HG03558 (cell line): ENCODE data around the gene SLX9.
"Not testable (repeated sequence)": the region's sequence is repeated elsewhere in the genome, so short reads cannot be mapped to it uniquely, and the experiment has no call there.

Source experiments
- ATAC-seq: cut with Tn5 transposase; IDR thresholded peaks from one replicate; pipeline ENCODE4 v1.9.1; 2021; ENCODE audit warnings: moderate number of reproducible peaks; ENCODE audit not compliant: unreplicated experiment; ENCODE audit errors: extremely low read depth

SLX9 gene

GRCh38 chr21:44971672-44971995, 31.8 kb downstream of the SLX9 start:
- no peak for ATAC-seq

GRCh38 chr21:44972301-44972814, 32.5 kb downstream of the SLX9 start:
- no peak for ATAC-seq

DNA sequence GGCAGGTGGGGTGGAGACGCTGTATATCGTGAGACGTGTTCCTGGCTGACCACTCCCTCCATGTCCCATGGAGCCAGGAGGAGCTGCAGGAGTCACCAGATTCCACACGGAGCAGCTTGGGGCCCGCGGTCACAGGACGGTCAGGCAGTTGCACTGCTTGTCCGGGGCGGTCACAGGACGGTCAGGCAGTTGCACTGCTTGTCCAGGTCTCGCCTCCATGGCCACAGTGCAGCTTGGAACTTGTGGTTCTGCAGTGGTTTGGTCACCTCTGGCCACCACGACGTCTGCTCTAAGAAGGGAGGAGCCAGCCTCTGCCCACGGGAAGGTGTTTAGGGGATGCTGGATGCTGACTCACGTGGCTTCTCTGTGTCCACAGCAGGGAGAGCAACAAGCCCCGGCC, 33.0 kb downstream of the SLX9 start:
- no peak for ATAC-seq

- no peak for ATAC-seq
Measured at GRCh38 chr21:44973598-44973997, 33.8 kb downstream of the SLX9 start.

DNA sequence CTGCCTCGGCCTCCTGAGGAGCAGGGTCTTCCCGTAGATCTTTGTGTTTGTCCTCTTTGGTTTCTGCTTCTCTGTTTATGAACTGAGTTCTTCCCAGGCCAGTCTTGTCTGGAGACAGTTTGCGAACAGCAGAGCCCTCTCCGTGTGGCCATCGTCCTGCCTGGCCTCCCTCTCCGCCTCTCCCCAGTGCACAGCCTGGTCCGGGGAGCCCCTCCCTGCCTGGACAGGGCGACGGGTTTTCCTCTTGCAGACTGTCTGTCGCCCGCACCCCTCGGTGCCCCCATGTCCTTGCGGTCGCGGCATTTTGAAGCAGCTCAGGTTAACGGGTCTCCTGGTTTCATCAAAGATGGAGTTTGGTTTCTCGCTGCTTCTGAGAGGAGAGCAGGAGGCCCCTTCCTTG, 34.8 kb downstream of the SLX9 start:
- ATAC-seq = no peak

GRCh38 chr21:44975720-44976555, 36.1 kb downstream of the SLX9 start:
- no peak for ATAC-seq

GRCh38 chr21:44976556-44977393, 36.9 kb downstream of the SLX9 start:
- not testable (repeated sequence) for ATAC-seq

DNA sequence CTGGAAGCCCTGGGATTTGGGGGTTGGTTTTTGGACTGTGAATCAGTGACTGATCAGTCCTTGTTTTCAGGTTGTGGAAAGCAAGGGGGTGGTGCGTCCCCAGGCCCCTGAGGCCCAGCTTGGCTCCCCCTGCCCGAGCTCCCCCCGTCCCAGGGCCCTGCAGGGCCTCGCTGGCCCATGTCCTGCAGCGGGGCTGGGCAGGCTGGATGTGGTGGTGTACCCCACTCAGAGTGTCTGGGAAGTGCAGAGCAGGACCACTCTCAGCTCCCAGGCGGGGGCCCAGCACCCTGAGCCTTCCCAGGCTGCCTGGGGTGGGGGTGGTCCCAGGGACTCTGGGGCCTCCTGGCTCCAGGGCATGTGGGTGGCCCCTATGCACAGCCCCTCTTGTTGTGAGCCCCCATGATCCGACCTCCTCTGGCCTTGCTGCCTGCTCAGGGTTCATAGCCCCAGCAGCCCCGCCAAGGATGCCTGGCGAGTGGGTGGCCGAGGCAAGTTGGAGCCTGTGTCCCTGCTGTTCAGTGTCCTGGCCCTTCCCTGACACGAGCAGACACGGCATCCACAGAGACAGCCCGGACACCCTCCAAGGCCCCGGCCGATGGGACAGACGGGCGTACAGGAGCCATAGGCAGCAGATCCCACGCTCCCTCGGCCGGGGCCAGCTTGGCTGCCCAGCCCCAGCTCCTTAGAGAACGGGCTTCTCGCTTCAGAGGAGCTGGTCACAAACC, 37.9 kb downstream of the SLX9 start:
- no peak for ATAC-seq

DNA sequence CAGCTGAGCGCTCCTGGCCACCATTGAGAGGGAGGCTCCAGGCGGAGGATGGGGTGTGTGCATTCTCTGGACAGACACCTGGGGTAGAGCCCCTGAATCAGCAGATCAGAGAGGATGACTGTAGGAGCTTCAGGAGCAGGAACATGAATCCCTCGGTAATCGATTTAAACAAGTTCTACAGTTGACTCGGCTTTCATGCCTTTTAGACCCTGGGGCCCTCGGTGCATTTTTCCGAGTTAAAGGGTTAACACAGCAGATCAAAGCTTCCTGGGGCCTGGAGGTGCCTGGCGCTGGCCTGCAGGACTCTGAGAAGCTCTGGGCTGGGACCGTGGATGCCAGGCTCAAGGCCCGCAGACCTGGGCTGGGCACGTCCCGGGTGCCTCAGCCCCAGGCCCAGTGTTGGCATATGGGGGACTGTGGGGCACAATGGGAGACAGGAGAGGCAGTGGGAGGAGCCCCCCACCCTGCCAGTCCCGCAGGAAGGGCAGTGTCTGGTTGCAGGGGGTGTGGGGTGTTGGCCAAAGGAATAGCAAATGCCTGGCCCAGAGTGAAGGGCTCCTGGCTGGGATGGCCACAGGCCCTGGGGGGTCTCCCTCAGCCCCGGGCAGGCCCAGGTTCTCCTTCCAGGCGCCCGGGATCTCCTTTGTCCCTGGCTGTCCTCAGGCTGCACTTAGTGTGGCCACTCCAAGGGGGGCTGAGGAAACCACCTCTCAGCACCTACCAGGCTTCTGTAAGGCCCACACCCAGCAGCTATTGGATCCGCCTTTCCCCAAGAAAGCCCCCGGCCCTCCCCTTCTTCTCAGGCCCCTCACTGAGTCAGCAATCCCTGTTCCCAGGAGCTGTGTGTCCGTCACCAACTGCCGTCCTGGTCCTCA, 40.1 kb downstream of the SLX9 start:
- ATAC-seq = no peak

DNA sequence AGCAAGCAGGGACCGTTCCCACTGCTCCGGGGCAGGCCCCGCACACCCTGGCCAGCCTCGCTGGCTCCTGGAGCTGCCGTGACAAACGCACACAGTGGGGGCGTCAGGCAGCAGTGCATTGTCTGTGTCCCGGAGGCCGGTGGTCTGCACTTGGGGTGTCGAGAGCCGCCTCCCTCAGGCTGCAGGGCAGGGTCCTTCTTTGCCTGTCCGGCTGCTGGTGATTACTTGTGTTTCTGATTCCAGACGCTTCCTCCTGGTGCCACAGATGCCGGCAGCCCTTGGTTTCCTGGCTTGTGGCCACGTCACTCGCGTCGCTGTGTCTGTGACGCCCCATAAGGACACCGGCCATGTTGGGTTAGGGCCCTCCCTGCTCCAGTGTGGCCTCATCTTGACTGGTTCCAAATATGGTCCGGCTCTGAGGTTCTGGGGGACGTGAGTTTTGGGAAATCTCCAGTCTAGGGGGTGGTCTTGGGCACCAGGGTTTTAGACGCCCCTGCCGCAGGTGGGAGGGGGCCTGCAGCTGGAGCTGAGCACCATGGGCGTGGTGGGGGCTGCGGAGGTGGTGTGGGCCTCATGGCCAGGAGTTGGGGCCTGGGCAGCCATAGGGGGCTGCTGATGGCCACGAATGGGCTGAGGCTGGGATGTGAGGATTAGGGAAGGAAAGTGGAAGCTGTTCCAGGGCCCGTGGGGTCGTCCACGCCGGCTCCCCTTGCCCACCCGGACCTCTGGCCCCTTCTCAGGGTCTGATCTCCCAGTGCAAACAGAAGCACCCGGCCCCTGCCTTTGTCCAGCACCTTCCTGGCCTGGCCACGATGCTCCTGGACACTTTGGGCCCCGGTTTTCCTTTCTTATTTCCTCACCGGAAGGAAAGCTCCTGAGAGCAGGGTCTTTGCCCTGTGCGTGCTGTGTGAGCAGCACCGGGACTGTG, 41.0 kb downstream of the SLX9 start:
- no peak for ATAC-seq

- no peak for ATAC-seq
Measured at GRCh38 chr21:44982558-44983250, 42.9 kb downstream of the SLX9 start.

DNA sequence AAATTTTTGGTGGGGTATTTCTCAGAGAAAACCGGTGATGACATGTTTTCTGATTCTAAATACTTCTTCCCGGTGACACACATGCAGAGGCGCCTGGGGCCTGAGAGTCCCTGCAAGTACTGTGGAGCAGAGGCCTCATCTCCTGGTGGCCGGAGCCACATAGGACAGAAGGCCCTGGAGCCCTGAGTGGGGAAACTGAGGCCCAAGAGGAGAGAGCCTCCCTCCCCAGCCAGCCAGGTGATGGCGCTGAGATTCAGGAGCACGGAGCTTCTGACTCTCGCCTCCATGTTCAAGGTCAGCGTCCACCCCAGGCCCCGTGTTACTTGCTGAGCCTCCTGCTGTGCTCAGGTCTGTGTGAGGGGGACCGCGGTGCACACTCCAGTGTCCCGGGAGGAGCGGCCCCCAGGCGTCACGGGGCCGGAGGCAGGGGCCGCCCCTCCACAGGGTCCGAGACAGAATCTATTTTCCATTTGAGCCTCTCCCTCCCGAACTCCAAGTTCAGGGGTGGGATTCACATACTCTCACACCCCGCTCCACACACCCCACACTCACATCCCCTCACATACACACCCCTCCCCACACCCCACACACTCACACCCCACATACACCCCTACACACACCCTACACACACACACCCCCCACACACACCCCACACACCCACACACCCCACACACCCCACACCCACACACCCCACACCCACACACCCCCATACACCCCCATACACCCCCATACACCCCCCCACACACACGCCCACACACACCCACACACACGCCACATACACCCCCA, 43.8 kb downstream of the SLX9 start:
- no peak for ATAC-seq

- no peak for ATAC-seq
Measured at GRCh38 chr21:44984428-44984791, 44.6 kb downstream of the SLX9 start.

GRCh38 chr21:44984792-44985440, 45.1 kb downstream of the SLX9 start:
- ATAC-seq = no peak

- ATAC-seq = no peak
Measured at GRCh38 chr21:44985441-44986401, 45.9 kb downstream of the SLX9 start.
